Bronchial epithelial cell (primary cell): ENCODE data around the gene KCNJ18. TPM values are rescaled to one million over a fixed set of nuclear protein-coding genes. Genes with fewer than 3 reads are reported as not detected.
"Not testable (repeated sequence)": the region's sequence is repeated elsewhere in the genome, so short reads cannot be mapped to it uniquely, and the experiment has no call there.

ENCODE experiments used
- DNase-seq: peaks from one replicate; pipeline ENCODE4 v3.0.0-alpha.2; 2010; ENCODE audit warnings: low read depth
- FAIRE-seq: peaks from 2 replicates; lab custom pipeline; 2011; peaks lifted over from hg19 to GRCh38; lab: Jason Lieb, UNC
- H3K27me3 ChIP-seq: 2 replicates; pipeline ENCODE4 v1.5.1; 2011; ENCODE audit warnings: low read length; ENCODE audit not compliant: control insufficient read depth, insufficient read depth
- H3K36me3 ChIP-seq: 2 replicates; pipeline ENCODE4 v1.5.1; 2011; ENCODE audit warnings: low read length; ENCODE audit not compliant: control insufficient read depth, insufficient read depth
- H3K4me3 ChIP-seq: 2 replicates; pipeline ENCODE4 v1.5.1; 2011; ENCODE audit warnings: mild to moderate bottlenecking, low read depth, low read length, control low read depth
- total RNA-seq: library from RNA; depleted of rRNA; stranded (reverse); fragments of >200 nt; gene quantifications from 2 replicates; pipeline ENCODE4 v1.2.1, GENCODE V29; 2014

KCNJ18 gene
- total RNA-seq, 1 donor from 2014 or later, result not detected

GRCh38 chr17:21722268-21722667, 29.9 kb downstream of the KCNJ18 start:
- FAIRE-seq, H3K4me3 ChIP-seq, DNase-seq, H3K27me3 ChIP-seq, H3K36me3 ChIP-seq: not testable (repeated sequence)

GRCh38 chr17:21724216-21725006, 32.1 kb downstream of the KCNJ18 start:
- H3K36me3 ChIP-seq, DNase-seq, H3K27me3 ChIP-seq, FAIRE-seq, H3K4me3 ChIP-seq: not testable (repeated sequence)

GRCh38 chr17:21731076-21731475, 38.8 kb downstream of the KCNJ18 start:
- DNase-seq, H3K27me3 ChIP-seq, H3K36me3 ChIP-seq, H3K4me3 ChIP-seq, FAIRE-seq: not testable (repeated sequence)

- FAIRE-seq, H3K27me3 ChIP-seq, DNase-seq, H3K4me3 ChIP-seq, H3K36me3 ChIP-seq: not testable (repeated sequence)
These were observed 41.6 kb downstream of the KCNJ18 start for GRCh38 chr17:21733931-21734330.

GRCh38 chr17:21735814-21736213, 43.5 kb downstream of the KCNJ18 start:
- not testable (repeated sequence) for FAIRE-seq, H3K27me3 ChIP-seq, H3K4me3 ChIP-seq, H3K36me3 ChIP-seq, DNase-seq

- H3K27me3 ChIP-seq, FAIRE-seq, DNase-seq, H3K4me3 ChIP-seq, H3K36me3 ChIP-seq: not testable (repeated sequence)
These were observed 44.8 kb downstream of the KCNJ18 start for GRCh38 chr17:21737015-21737580.

GRCh38 chr17:21738241-21738640, 45.9 kb downstream of the KCNJ18 start:
- not testable (repeated sequence) for DNase-seq, FAIRE-seq, H3K27me3 ChIP-seq, H3K36me3 ChIP-seq, H3K4me3 ChIP-seq

GRCh38 chr17:21738877-21739474, 46.7 kb downstream of the KCNJ18 start:
- DNase-seq, H3K4me3 ChIP-seq, H3K36me3 ChIP-seq, H3K27me3 ChIP-seq, FAIRE-seq: not testable (repeated sequence)

- H3K4me3 ChIP-seq, H3K36me3 ChIP-seq, FAIRE-seq, H3K27me3 ChIP-seq, DNase-seq: not testable (repeated sequence)
These were observed 47.2 kb downstream of the KCNJ18 start for GRCh38 chr17:21739485-21739884.

- not testable (repeated sequence) for DNase-seq, H3K36me3 ChIP-seq, H3K4me3 ChIP-seq, FAIRE-seq, H3K27me3 ChIP-seq
These were observed 48.5 kb downstream of the KCNJ18 start for GRCh38 chr17:21740836-21741235.

GRCh38 chr17:21741520-21741919, 49.2 kb downstream of the KCNJ18 start:
- FAIRE-seq, result not testable (repeated sequence)

More at GRCh38 chr17:21741520-21741919, 49.2 kb downstream of the KCNJ18 start:
- not testable (repeated sequence) for H3K27me3 ChIP-seq, DNase-seq, H3K36me3 ChIP-seq, H3K4me3 ChIP-seq
